Activated CD8-positive, alpha-beta T cell treated with anti-CD3 and anti-CD28 coated beads for 36 hours (primary cell): ENCODE results near the gene SS18L1. TPM values are rescaled to one million over a fixed set of nuclear protein-coding genes. Genes with fewer than 3 reads are reported as not detected.

ENCODE experiments used
- ATAC-seq: fragments of 200-7000 bp; cut with Tn5 transposase; one replicate; pipeline ENCODE4 v1.10.0; 2021; ENCODE audit warnings: mild to moderate bottlenecking, moderate library complexity
- CTCF ChIA-PET: fragments of 350-600 bp; sonication (Branson Sonifier 250); formaldehyde crosslinking; loops from one replicate; lab custom pipeline; 2021; ENCODE audit warnings: antibody characterized with exemption; lab: Charles Lee
- POLR2A ChIA-PET: fragments of 350-600 bp; sonication (Branson Sonifier 250); formaldehyde crosslinking; loops from one replicate; lab custom pipeline; 2021; ENCODE audit warnings: antibody characterized with exemption; lab: Charles Lee
- DNase-seq: peaks from one replicate; pipeline ENCODE4 v3.0.0-alpha.2; 2020
- H3K27ac Mint-ChIP-seq: one replicate; pipeline ENCODE4 v1.8.0; 2021; ENCODE audit warnings: mild to moderate bottlenecking, mixed read lengths
- H3K27me3 Mint-ChIP-seq: one replicate; pipeline ENCODE4 v1.8.0; 2021; ENCODE audit warnings: mixed read lengths
- H3K36me3 Mint-ChIP-seq: one replicate; pipeline ENCODE4 v1.8.0; 2021; ENCODE audit warnings: low read depth, mixed read lengths
- H3K4me1 Mint-ChIP-seq: one replicate; pipeline ENCODE4 v1.8.0; 2021; ENCODE audit warnings: low read depth, mixed read lengths
- H3K4me3 Mint-ChIP-seq: one replicate; pipeline ENCODE4 v1.8.0; 2021; ENCODE audit warnings: mild to moderate bottlenecking, moderate library complexity, mixed read lengths
- H3K9me3 Mint-ChIP-seq: one replicate; pipeline ENCODE4 v1.8.0; 2021; ENCODE audit warnings: mixed read lengths
- CTCF ChIP-seq: fragments of 200-600 bp; IDR thresholded peaks from one replicate; pipeline ENCODE4 v1.8.0; 2022; ENCODE audit warnings: antibody characterized with exemption, mild to moderate bottlenecking
- intact Hi-C: fragments of 100-400 bp; cut with micrococcal nuclease; formaldehyde crosslinking; loops from one replicate; pipeline ENCODE4 v1.10.0; 2022
- total RNA-seq, 2 experiments: library from RNA; stranded (reverse); gene quantifications; one replicate each; pipeline ENCODE4 v1.2.3, GENCODE V29; 2021

The SS18L1 gene
- total RNA-seq, 2 experiments from 2014 or later = 15.3 to 16.1 TPM

GRCh38 chr20:62136283-62137091 lies 7.1 kb upstream of the SS18L1 start:
- ChIA-PET CTCF (interaction anchor here (0.6 to 4.9 kb wide), 12 partner anchors 11 to 130 kb away, joined by 3 to 28 read pairs (median 4); partner anchors contain the start of gene TAF4), POLR2A (interaction anchor here (0.6 to 1.6 kb wide), 4 partner anchors 11 to 50 kb away, joined by 3 to 5 read pairs (median 4); partner anchors contain the start of gene LSM14B)
- peak; percentile 84 for DNase-seq
- intact Hi-C loops = no loop called here
- Mint-ChIP-seq H3K9me3 (no peaks in the 10 kb centered on the region), H3K4me1 (peaks cover 47% of the 10 kb centered on the region), H3K27ac (peak overlapping the region; percentile 64), H3K27me3 (no peaks in the 10 kb centered on the region), H3K4me3 (no peak overlapping the region), H3K36me3 (peaks cover 68% of the 10 kb centered on the region)
- ATAC-seq = peak; percentile 63
- peak; percentile 87 for TF ChIP-seq CTCF

- peak overlapping the region; percentile 64 for H3K27ac Mint-ChIP-seq
- H3K36me3 Mint-ChIP-seq = peaks cover 70% of the 10 kb centered on the region
- no peaks in the 10 kb centered on the region for H3K9me3 Mint-ChIP-seq
- ChIA-PET POLR2A (interaction anchor here (1.0 to 1.3 kb wide), 2 partner anchors 12 to 127 kb away, joined by 3 read pairs; no protein-coding TSS in a partner anchor), CTCF (interaction anchor here (0.7 to 4.9 kb wide), 5 partner anchors 10 to 126 kb away, joined by 3 to 28 read pairs (median 19); no protein-coding TSS in a partner anchor)
- ATAC-seq = no peak
- H3K27me3 Mint-ChIP-seq = no peaks in the 10 kb centered on the region
- intact Hi-C loops = no loop called here
- no peak for DNase-seq
- no peak overlapping the region for H3K4me3 Mint-ChIP-seq
- peaks cover 50% of the 10 kb centered on the region for H3K4me1 Mint-ChIP-seq
- TF ChIP-seq CTCF = peak; percentile 53
These were observed 6.5 kb upstream of the SS18L1 start for GRCh38 chr20:62137092-62137384.

GRCh38 chr20:62137478-62138203 lies 5.9 kb upstream of the SS18L1 start:
- no peak overlapping the region for H3K4me3 Mint-ChIP-seq

GRCh38 chr20:62138204-62138543 lies 5.4 kb upstream of the SS18L1 start:
- no peaks in the 10 kb centered on the region for H3K27me3 Mint-ChIP-seq
- ChIA-PET POLR2A (interaction anchor here (1.0 to 2.6 kb wide), 5 partner anchors 8 to 128 kb away, joined by 3 to 11 read pairs (median 3); partner anchors contain the start of gene TAF4), CTCF (interaction anchor here (1.3 to 2.9 kb wide), 2 partner anchors 105 to 127 kb away, joined by 3 to 19 read pairs; no protein-coding TSS in a partner anchor)
- peak overlapping the region; percentile 26 for H3K27ac Mint-ChIP-seq
- ATAC-seq = no peak
- H3K9me3 Mint-ChIP-seq = no peaks in the 10 kb centered on the region
- peaks cover 66% of the 10 kb centered on the region for H3K36me3 Mint-ChIP-seq
- intact Hi-C loops = no loop called here
- TF ChIP-seq CTCF = no peak
- no peak overlapping the region for H3K4me3 Mint-ChIP-seq
- DNase-seq = no peak
- peaks cover 44% of the 10 kb centered on the region for H3K4me1 Mint-ChIP-seq

More at GRCh38 chr20:62137478-62138203, 5.9 kb upstream of the SS18L1 start:
- ChIA-PET CTCF (interaction anchor here (0.7 to 2.9 kb wide), 4 partner anchors 10 to 127 kb away, joined by 3 to 19 read pairs (median 4); no protein-coding TSS in a partner anchor), POLR2A (interaction anchor here (1.0 to 2.6 kb wide), 4 partner anchors 8 to 127 kb away, joined by 3 to 11 read pairs (median 3); partner anchors contain the start of gene TAF4)
- no peaks in the 10 kb centered on the region for H3K27me3 Mint-ChIP-seq
- no peaks in the 10 kb centered on the region for H3K9me3 Mint-ChIP-seq
- H3K27ac Mint-ChIP-seq = peak overlapping the region; percentile 4
- TF ChIP-seq CTCF = no peak
- DNase-seq = no peak
- peaks cover 68% of the 10 kb centered on the region for H3K36me3 Mint-ChIP-seq
- ATAC-seq = no peak
- peaks cover 46% of the 10 kb centered on the region for H3K4me1 Mint-ChIP-seq
- intact Hi-C loops = no loop called here
